ENCODE data around the gene PSMB10.

Gene PSMB10

DNA sequence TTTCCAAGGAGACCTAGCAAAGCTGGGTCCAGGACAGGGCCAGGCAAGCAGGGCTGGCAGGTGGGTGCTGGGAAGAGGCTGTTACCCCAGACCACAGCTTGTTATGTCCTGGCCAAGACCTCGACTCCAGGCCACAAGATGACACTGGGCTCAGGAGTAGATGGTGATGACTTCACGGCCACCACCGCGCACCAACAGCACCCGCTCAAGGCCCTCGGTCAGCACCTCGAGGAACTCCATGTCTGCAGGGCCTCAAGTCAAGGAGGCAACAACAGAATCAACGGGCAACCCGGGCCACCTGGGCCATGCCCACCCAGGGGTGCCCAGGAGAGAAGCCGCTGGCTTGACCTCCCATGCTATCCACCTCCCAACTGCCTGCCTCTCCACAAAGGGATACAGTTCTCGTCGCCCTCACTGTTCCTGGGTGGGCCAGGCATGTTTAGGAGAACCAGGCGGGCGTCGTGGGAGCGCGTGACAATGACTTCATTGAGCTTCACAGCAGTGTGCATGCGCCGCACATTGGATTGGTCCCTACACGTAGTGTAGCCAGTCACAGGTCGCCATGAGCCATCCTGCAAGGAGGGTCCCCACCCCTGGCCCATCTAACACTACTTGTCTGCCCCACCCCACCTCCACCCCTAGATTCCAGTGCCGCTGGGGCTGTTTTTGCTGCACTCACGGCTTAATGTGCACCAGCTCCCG is 8.2 kb upstream of the PSMB10 start:
- no peak overlapping the region for H3K4me2 ChIP-seq (ENCODE audit: low read length)
- no peak overlapping the region for H3K9ac ChIP-seq
- H3K4me3 ChIP-seq (ENCODE audit: low read depth, low read length): no peak overlapping the region
- TF ChIP-seq, protein P1, sequence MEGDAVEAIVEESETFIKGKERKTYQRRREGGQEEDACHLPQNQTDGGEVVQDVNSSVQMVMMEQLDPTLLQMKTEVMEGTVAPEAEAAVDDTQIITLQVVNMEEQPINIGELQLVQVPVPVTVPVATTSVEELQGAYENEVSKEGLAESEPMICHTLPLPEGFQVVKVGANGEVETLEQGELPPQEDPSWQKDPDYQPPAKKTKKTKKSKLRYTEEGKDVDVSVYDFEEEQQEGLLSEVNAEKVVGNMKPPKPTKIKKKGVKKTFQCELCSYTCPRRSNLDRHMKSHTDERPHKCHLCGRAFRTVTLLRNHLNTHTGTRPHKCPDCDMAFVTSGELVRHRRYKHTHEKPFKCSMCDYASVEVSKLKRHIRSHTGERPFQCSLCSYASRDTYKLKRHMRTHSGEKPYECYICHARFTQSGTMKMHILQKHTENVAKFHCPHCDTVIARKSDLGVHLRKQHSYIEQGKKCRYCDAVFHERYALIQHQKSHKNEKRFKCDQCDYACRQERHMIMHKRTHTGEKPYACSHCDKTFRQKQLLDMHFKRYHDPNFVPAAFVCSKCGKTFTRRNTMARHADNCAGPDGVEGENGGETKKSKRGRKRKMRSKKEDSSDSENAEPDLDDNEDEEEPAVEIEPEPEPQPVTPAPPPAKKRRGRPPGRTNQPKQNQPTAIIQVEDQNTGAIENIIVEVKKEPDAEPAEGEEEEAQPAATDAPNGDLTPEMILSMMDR (IDR thresholded peaks at IDR 0.05): no peak
- H2AFZ ChIP-seq: no peak overlapping the region
- no peaks in the 10 kb centered on the region for H3K27me3 ChIP-seq (ENCODE audit: control insufficient read depth, insufficient read depth, low read length)
- no peaks in the 10 kb centered on the region for H3K4me1 ChIP-seq
- no peaks in the 10 kb centered on the region for H3K36me3 ChIP-seq (ENCODE audit: control insufficient read depth, insufficient read depth, low read length)
- no peaks in the 10 kb centered on the region for H3K79me2 ChIP-seq
- H3K9me3 ChIP-seq (ENCODE audit: control insufficient read depth, low read length): no peaks in the 10 kb centered on the region
- H3K27ac ChIP-seq: no peak overlapping the region

DNA sequence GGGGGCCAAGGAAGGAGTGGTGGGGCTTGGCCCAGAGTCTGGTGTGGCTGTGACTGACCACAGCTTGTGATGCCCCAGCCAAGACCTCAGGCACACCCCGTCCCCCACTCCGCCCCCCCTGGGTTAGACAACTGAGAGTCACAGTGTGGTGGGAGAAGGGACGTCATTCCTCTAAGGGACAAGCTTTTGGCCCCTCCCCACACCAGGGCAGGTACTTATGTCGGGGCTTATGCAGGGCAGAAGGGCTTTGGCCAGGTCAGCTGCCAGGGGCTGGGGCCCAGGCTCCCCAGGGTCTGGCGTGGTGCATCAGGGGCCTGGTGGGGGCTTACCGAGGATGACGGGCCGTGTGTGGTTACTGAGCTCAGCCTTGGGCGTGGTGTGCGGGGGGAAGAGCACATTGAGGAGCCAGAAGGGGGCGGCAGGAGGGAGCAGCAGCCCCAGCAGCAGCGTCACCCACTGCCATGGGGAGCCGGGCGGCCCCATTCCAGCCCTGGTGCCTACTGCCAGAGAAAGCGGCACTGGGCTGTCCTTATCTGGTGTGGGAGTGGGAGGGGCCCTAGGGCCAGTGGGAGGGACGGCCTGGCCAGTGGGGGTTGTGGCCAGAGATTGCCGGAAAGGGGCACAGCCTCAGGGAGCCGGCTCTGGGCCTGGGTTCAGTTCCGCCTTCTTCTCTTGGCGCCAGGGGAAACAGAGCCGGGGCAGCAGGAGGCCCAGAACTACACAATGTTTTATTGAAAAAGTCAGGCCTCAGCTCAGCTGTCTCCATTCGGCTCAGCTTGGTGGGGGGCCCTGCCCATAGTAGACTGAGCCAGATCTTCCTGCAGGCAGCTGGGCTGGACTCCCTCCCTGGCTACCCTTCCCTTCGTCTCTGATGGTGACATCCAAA is 7.2 kb upstream of the PSMB10 start, which contains the start of gene LCAT:
Gene LCAT, minus strand, starts transcription at position 502 of the 886 bp plus-strand sequence. Its CDS starts 19 bp downstream, at position 483.
- no peak within 1 kb of the TSS for H3K27ac ChIP-seq
- no peaks in the 10 kb centered on the region for H3K36me3 ChIP-seq (ENCODE audit: control insufficient read depth, insufficient read depth, low read length)
- H3K4me1 ChIP-seq: no peaks in the 10 kb centered on the region
- no peak within 1 kb of the TSS for H3K4me3 ChIP-seq (ENCODE audit: low read depth, low read length)
- H3K9ac ChIP-seq: no peak within 1 kb of the TSS
- H3K9me3 ChIP-seq (ENCODE audit: control insufficient read depth, low read length): no peaks in the 10 kb centered on the region
- no peaks in the 10 kb centered on the region for H3K27me3 ChIP-seq (ENCODE audit: control insufficient read depth, insufficient read depth, low read length)
- no peak within 1 kb of the TSS for H3K4me2 ChIP-seq (ENCODE audit: low read length)
- no peak within 1 kb of the TSS for H2AFZ ChIP-seq
- TF ChIP-seq, protein P1 (IDR thresholded peaks at IDR 0.05): no peak
- no peaks in the 10 kb centered on the region for H3K79me2 ChIP-seq

DNA sequence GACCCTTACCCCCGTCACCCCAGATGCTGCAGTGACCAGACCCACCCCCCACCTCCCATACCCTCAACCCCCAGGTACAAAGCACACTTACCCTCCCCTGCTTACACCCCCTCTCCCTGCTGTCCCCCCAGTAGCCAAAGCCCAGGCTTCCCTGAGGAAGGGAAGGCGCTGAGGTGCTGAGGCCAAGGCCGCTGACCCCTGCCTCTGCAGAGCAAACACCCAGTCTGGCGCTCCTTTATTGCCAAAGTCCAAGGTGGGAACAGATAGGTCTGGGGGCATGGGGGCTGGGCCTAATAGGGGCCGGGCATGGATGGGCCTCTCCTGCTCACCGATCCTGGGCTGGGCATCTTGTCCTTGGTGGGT is 6.6 kb upstream of the PSMB10 start:
- TF ChIP-seq, protein P1 (IDR thresholded peaks at IDR 0.05): no peak
- no peak overlapping the region for H3K9ac ChIP-seq
- H3K4me3 ChIP-seq (ENCODE audit: low read depth, low read length): no peak overlapping the region
- H3K4me2 ChIP-seq (ENCODE audit: low read length): no peak overlapping the region
- no peak overlapping the region for H2AFZ ChIP-seq
- no peaks in the 10 kb centered on the region for H3K4me1 ChIP-seq
- no peaks in the 10 kb centered on the region for H3K36me3 ChIP-seq (ENCODE audit: control insufficient read depth, insufficient read depth, low read length)
- no peaks in the 10 kb centered on the region for H3K27me3 ChIP-seq (ENCODE audit: control insufficient read depth, insufficient read depth, low read length)
- no peaks in the 10 kb centered on the region for H3K79me2 ChIP-seq
- H3K27ac ChIP-seq: no peak overlapping the region
- H3K9me3 ChIP-seq (ENCODE audit: control insufficient read depth, low read length): no peaks in the 10 kb centered on the region

DNA sequence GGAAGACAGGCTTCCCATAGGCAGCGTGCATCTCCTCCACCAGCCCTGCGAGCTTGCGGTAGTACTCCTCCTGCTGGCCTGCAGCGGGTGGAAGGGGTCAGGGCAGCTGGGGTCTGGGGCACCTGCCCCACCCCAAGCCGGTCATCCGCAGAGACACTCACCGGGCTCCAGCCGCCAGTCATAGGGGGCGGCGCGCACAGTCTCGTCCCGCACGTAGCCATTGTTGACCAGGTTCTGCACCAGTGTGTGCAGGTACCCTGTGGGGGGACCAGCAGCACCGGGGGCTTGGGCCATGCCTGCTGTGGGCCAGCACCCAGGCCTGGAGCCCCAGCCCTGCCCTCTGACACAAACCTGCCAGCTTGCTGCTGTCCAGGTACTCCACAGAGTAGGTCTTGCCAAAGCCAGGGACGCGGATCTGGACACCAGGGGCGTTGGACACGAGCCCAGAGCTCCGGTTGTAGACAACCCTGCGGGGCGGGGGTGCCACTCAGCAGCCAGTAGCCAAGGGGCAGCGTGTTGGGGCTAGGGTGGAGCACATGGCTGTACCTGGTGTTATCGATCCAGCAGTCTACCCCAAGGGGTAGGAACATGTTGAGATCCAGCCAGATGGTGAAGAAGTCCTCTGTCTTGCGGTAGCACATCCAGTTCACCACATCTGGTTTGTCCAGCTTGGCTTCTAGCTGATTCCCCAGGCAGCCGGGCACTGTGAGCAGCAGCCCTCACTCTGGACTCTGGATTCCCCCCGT is 6.0 kb upstream of the PSMB10 start:
- H3K27ac ChIP-seq: no peak overlapping the region
- no peaks in the 10 kb centered on the region for H3K27me3 ChIP-seq (ENCODE audit: control insufficient read depth, insufficient read depth, low read length)
- H3K9me3 ChIP-seq (ENCODE audit: control insufficient read depth, low read length): no peaks in the 10 kb centered on the region
- no peaks in the 10 kb centered on the region for H3K36me3 ChIP-seq (ENCODE audit: control insufficient read depth, insufficient read depth, low read length)
- H2AFZ ChIP-seq: no peak overlapping the region
- no peak overlapping the region for H3K4me3 ChIP-seq (ENCODE audit: low read depth, low read length)
- H3K79me2 ChIP-seq: no peaks in the 10 kb centered on the region
- TF ChIP-seq, protein P1 (IDR thresholded peaks at IDR 0.05): no peak
- H3K9ac ChIP-seq: no peak overlapping the region
- H3K4me1 ChIP-seq: no peaks in the 10 kb centered on the region
- H3K4me2 ChIP-seq (ENCODE audit: low read length): no peak overlapping the region
